Measurements from ENCODE around the gene DPP8. TPM values are rescaled to one million over a fixed set of nuclear protein-coding genes. Genes with fewer than 3 reads are reported as not detected.

The DPP8 gene
- polyA plus RNA-seq, 6 donors from 2014 or later, result 40.6 to 98.5 (median 48.3) TPM

- ATAC-seq (ENCODE audit: low read depth in 2 of 2) (no peak), DNase-seq (no peak)
- no peaks in the 10 kb centered on the region for H3K36me3 Mint-ChIP-seq
- peaks cover 7 to 13% (median 8%) of the 10 kb centered on the region in 3 donors for H3K4me1 Mint-ChIP-seq
- no peaks in the 10 kb centered on the region for H3K9me3 Mint-ChIP-seq
- H3K27ac Mint-ChIP-seq, result no peak overlapping the region
- no peak overlapping the region for H3K4me3 Mint-ChIP-seq
- H3K27me3 Mint-ChIP-seq, result peaks cover 46 to 74% (median 68%) of the 10 kb centered on the region in 3 donors
Measured at GRCh38 chr15:65393557-65393956, 123.9 kb downstream of the DPP8 start.

GRCh38 chr15:65393091-65393490 lies 124.4 kb downstream of the DPP8 start:
- ATAC-seq (ENCODE audit: low read depth in 2 of 2), result no peak
- Mint-ChIP-seq H3K9me3 (no peaks in the 10 kb centered on the region), H3K27ac (no peak overlapping the region), H3K36me3 (no peaks in the 10 kb centered on the region), H3K4me3 (no peak overlapping the region), H3K27me3 (peaks cover 46 to 74% (median 68%) of the 10 kb centered on the region in 3 donors), H3K4me1 (peaks cover 7 to 13% (median 8%) of the 10 kb centered on the region in 3 donors)
- no peak for DNase-seq

Other genes starting within 250 kb of the DPP8 start
- 10 to 100 TPM; 18.6 to 32.9 (median 27.6) TPM for gene PARP16, start 230.8 kb downstream of the DPP8 start, polyA plus RNA-seq (ENCODE audit: low read depth in 6 of 6)
- not detected for gene RNU5A-1, start 221.6 kb downstream of the DPP8 start, polyA plus RNA-seq (ENCODE audit: low read depth in 6 of 6)
- gene RNU5B-1, start 213.0 kb downstream of the DPP8 start, polyA plus RNA-seq (ENCODE audit: low read depth in 6 of 6), result not detected
- gene IGDCC3, start 139.7 kb downstream of the DPP8 start, polyA plus RNA-seq (ENCODE audit: low read depth in 6 of 6), result not detected
- gene IGDCC4, start 94.7 kb downstream of the DPP8 start, polyA plus RNA-seq (ENCODE audit: low read depth in 6 of 6), result not detected
- 10 to 100 TPM; 15.0 to 25.8 (median 23.7) TPM for gene HACD3, start 12.8 kb upstream of the DPP8 start, polyA plus RNA-seq (ENCODE audit: low read depth in 6 of 6)
- 10 to 100 TPM; 15.1 to 27.4 (median 22.6) TPM for gene INTS14, start 93.4 kb upstream of the DPP8 start, polyA plus RNA-seq (ENCODE audit: low read depth in 6 of 6)
- 1 to 10 TPM in 5 of 6 donors, not detected in 1; 2.3 to 3.7 (median 2.7) TPM for gene SLC24A1, start 104.2 kb upstream of the DPP8 start, polyA plus RNA-seq (ENCODE audit: low read depth in 6 of 6)

All from naive B cell (primary cell).